Peyer's patch (tissue), 4 donors: Measurements from ENCODE around the gene PTTG2.

Experiments used
- POLR2A ChIP-seq, 2 donors: fragments of 450-650 bp; IDR thresholded peaks; one replicate each; pipeline ENCODE4 v1.5.1; 2017; ENCODE audit warnings: antibody characterized with exemption in 2 of 2, mild to moderate bottlenecking in 2 of 2, moderate library complexity in 2 of 2
- TF ChIP-seq, protein P1 (sequence below), 6 experiments: fragments of 450-650 bp in 4 of 6; fragments of 200-600 bp in 2 of 6; sonication (generic) in 1 of 6; IDR thresholded peaks; one replicate each; pipeline ENCODE4 v1.5.1; 2017 to 2019; ENCODE audit warnings: antibody characterized with exemption in 6 of 6, mild to moderate bottlenecking in 3 of 6, moderate library complexity in 1 of 6

DNA sequence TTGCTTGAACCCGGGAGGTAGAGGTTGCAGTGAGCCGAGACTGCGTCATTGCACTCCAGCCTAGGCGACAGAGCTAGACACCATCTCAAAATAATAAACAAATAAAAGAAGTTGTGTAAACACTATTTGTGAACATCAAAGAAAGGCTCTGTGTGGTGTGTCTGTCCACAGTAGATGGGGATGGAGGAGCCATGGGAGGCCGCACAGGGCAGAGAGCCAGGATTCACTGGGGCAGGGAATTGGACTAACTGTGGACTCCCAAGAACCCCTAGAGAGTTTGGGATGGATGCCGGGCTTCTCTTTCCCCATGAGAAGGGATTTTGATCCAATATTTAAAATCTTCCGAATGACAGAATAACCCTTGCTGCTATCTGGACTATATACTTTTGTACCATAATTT lies 42.8 kb upstream of the PTTG2 start:
- TF ChIP-seq, protein P1, sequence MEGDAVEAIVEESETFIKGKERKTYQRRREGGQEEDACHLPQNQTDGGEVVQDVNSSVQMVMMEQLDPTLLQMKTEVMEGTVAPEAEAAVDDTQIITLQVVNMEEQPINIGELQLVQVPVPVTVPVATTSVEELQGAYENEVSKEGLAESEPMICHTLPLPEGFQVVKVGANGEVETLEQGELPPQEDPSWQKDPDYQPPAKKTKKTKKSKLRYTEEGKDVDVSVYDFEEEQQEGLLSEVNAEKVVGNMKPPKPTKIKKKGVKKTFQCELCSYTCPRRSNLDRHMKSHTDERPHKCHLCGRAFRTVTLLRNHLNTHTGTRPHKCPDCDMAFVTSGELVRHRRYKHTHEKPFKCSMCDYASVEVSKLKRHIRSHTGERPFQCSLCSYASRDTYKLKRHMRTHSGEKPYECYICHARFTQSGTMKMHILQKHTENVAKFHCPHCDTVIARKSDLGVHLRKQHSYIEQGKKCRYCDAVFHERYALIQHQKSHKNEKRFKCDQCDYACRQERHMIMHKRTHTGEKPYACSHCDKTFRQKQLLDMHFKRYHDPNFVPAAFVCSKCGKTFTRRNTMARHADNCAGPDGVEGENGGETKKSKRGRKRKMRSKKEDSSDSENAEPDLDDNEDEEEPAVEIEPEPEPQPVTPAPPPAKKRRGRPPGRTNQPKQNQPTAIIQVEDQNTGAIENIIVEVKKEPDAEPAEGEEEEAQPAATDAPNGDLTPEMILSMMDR (IDR thresholded peaks at IDR 0.05): no peak
- TF ChIP-seq POLR2A (IDR thresholded peaks at IDR 0.05): no peak
